Glomerular endothelial cell (primary cell): ENCODE results near the gene VARS2. TPM values are rescaled to one million over a fixed set of nuclear protein-coding genes. Genes with fewer than 3 reads are reported as not detected.
"Not testable (repeated sequence)": the region's sequence is repeated elsewhere in the genome, so short reads cannot be mapped to it uniquely, and the experiment has no call there.

ENCODE experiments used
- DNase-seq: peaks from one replicate; pipeline ENCODE4 v3.0.0-alpha.2; 2011; ENCODE audit warnings: low read depth, low spot score; ENCODE audit errors: extremely low read depth
- total RNA-seq: library from RNA; depleted of rRNA; stranded (reverse); fragments of >200 nt; gene quantifications from 2 replicates; pipeline ENCODE4 v1.2.3, GENCODE V29; 2015

Gene VARS2
- total RNA-seq, 1 donor from 2014 or later, result 22.6 TPM

DNA sequence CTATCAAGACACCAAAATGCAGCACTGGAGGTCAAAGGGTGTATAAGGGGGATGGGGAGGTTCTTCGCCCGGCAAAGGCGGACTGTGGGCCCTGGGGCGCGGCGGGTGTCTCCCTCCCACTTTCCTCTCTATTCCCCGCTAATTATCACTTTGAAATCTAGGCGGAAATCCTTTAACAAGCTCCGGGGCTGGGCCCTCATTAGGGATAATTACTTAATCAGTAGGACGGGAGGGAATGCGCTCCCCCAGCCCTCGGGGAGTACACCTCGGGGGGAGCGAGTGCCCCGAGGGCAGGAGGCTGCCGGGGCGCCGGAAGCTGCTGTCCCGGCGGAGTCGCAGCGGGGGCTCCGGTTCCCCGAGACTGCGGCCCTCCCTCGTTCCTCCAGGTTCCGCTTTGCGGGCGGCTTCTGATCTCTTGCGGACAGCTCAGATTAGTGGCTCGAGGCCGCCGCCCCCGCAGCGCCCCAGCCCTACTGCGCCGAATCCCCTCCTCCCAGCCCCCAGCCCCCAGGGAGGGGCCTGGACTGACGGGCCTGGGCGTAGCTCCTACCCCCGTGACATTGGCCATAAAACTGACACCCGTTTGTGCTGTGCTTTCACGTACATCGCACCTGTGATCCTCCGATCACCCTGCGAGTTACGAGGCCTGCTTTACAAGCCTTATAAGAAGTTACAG, 41.5 kb downstream of the VARS2 start:
- no peak for DNase-seq

DNA sequence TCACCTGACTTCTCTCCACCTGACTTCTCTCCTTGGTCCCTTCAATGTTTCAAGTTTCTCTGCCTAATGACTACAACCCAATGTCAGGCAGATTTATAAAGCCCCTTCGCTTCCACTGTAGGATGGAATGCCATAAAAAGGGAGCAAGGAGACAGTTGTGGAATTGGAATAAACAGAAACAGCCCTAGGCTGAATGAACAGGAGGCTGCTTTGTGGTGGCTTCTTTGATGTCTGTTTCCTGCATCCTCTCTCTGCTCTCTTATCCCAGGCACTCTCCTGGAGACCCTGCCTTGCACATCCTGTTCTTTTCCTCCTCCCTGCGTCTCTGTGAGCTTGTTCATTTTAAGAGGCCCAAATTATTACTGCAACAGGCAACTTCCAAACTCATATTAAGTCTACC, 43.7 kb downstream of the VARS2 start:
- no peak for DNase-seq

DNA sequence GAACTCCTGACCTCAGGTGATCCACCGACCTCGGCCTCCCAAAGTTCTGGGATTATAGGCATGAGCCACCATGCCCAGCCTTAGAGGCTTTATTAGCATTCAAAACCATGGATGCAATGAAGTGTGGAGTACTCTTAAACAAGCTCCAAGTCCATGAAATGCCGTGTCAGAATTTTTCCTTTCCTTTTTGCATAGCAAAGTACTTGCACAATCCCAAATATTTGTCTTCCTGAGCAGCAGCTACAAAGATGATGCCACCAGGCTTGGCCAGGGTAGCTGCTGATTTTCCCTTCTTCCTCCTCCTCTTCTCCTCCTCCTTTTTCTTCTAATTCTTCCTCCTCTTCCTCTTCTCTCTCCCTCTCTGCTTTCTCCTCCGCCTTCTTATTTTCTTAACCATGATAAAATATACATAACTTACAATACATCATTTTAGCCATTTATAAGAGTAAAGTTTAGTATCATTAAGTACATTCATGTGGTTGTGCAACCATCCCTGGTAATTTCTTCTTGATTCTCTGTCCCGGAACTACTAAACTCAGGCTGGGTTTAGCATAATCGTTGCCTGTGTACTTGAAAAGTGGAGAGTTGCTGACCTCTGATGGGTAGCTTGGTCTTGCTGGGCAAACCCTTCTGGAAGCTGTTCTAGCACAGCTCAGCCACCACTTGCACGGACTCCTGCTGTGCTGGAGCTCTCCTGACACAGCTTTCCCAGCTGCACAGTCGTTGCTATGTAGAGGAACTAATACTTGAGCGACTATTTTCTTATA, 47.1 kb downstream of the VARS2 start:
- DNase-seq, result no peak

DNA sequence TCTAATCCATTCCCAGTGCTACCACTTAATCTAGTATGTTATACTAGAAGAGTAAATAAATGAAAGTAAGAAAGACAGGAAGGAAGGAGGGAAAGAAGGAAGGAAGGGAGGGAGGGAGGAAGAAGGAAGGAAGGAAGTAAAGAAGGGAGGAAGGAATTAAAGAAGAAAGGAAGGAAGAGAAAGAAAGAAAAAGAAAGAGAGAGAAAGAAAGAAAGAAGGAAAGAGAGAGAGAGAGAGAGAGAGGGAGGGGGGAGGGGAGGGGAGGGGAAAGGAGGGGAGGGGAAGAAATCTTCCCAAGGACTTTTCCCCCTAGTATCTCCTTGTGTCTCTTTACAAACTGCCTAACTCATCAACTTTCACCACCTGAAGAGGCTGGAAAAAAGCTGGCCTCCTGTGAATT, 48.7 kb downstream of the VARS2 start:
- DNase-seq, result no peak

DNA sequence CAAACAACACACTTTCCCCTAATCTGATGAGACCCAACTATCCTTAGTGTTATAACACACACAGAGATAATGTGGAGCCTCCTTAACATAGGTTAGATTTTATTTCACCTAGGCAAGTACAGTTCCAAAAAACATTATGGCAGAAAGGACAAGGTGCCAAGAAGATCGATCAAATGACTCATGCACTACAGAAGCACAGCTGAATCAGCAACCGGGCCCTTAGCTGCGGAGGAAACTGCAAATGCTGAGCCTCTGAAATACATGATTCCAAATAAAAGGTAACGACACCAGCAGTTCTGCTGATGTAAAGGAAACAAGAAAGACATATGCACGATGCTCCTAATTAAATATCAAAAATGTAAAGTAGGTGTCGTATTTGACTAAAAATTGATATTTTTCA, 49.6 kb downstream of the VARS2 start:
- DNase-seq, result no peak

DNA sequence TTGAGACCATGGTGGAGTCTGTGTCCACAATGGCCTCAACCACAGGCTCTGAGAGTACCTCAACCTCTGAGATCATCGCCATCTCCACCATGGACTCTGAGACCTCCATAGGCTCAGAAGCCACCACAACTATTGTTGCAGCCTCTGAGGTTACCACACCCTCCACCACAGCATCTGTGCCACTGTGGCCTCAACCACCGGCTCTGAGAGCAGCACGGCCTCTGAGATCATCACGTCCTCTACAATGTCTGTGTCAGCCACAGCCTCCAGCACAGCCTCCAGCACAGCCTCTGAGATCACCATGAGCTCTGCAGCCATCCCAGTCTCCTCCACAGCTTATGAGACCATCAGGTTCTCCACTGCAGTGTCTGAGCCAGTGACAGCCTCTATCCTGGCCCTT, 50.0 kb downstream of the VARS2 start:
- DNase-seq, result no peak

DNA sequence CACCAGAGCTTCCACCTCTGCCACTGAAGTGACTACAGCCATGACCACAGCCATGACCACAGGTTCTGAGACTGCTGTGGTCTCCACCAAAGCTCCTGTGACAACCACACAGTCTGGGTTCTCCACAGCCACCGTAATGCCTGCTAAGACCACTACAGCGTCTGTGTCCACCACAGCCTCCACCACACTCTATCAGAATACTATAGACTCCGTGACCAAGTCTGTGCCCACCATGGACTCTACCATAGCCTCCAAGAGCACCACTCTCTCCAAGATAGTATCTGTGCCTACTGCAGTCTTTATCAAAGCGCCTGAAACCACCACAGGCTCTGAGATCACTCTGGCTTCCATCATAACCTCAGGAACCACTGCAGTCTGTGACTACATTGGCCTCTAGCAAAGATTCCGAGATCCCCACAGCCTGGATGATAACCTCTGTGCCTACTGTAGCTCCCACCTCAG, 51.1 kb downstream of the VARS2 start:
- DNase-seq, result no peak

DNA sequence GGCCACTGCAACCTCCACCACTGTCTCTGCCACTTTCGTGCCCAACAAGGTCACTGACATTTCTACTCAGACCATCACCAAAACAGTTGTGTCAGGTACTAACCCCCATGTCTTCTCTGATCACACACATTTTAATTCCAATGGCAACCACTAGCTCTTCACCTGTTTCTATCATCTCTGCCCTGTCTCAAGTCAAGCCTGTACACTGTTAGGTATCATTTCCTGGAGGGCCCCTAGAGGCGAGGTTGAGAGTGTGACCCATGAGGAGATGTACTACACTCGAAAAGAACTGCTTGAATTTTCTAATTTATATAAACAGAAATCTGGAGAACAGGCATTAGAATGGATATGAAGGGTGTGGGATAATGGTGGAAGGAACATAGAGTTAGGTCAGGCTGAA, 52.1 kb downstream of the VARS2 start:
- no peak for DNase-seq

DNA sequence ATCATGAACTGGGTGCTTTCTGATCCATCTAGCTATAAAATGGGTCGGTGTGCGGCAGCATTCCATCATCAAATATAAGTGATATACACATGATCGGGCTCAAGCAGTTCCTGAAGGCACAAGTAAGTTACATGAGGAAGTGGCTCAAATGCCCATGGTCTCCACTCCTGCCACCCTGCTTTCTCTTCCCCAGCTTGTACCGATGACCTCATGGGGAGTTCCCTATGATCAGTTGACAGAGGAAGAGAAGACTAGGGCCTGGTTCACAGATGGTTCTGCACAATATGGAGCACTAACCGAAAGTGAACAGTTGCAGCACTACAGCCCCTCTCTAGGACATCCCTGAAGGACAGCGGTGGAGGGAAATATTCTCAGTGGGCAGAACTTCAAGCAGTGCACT, 55.1 kb downstream of the VARS2 start:
- not testable (repeated sequence) for DNase-seq

DNA sequence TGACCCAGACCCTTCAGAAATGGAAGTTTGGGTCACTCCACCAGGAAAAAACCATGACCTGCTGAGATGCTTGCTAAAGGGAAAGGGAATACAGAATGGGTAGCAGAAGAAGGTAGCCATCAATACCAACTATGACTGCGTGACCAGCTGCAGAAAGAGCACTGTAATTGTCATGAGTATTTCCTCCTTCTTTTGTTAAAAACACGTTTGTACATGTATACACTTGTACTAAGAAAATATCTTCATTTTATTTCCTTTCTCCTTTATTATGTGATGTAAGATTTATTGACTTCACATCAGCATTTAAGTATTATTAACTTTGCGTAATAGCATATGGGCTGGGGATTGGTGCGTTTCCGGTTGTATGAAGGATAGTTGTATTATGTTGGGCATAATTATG, 56.9 kb downstream of the VARS2 start:
- no peak for DNase-seq

DNA sequence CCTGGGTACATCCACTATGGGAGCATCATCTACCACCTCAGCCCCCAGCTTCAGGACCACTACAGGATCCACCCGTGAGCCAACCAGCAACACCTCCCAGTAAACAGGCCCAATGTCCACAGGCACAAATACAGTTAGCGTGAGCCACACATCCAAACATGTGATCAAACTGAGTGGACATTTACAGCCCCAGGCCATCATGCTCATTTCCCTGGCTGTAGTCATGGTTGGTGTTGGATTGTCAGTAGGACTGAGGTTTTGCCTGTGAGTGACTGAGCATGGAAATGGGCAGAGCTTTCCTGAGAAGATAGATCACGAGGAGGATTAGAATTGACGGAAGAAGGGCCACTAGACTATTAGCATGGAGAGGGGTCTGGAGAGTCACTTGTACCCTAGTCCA, 58.8 kb downstream of the VARS2 start:
- no peak for DNase-seq

DNA sequence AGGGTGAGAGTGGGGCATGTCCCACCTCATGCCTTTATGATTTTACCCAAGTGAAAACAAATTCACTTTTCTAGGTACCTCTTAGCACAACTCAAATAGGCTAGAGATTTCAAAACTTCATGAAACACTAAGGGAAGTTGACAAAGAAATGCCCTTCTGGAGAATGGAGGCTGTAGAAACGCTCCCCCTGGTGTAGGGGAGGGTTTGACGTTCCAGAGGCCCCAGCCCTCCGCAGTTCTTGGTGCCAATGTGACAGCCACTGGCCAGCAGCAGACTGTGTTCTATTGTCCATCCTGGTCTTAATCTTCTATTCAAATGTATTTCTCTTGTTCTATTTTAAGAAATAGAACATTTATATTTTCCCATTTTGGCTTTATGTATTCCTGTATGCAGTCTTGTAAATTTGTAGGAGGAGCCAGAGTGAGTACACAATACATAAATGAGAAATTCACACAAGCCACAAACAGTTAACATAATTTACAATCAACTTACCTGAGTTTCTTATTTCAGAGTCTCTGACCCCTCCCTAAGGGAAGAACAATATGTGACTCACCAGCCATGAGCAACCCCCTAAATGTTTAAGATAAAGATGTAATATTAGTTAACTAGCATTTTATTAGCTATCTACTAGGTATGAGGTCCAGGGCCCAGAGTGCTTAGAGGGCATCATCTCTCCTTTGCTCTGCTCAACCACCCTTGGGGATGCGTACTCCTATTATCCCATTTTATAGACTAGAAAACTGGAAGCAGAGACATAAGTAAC, 60.6 kb downstream of the VARS2 start:
- no peak for DNase-seq

Other genes with a start within 250 kb of the VARS2 start
- gene DHX16, start 241.2 kb upstream of the VARS2 start, total RNA-seq, result 28.8 and 28.9 TPM in 2 replicates
- gene PPP1R18, start 227.6 kb upstream of the VARS2 start, total RNA-seq, result 124 and 147 TPM in 2 replicates
- gene NRM, start 223.3 kb upstream of the VARS2 start, total RNA-seq, result 8.8 and 10.8 TPM in 2 replicates
- 8.7 and 18.1 TPM in 2 replicates for gene MDC1, start 197.0 kb upstream of the VARS2 start, total RNA-seq
- gene TUBB, start 193.9 kb upstream of the VARS2 start, total RNA-seq, result 842 and 878 TPM in 2 replicates
- gene FLOT1, start 171.6 kb upstream of the VARS2 start, total RNA-seq, result 105 and 120 TPM in 2 replicates
- 75.3 and 157 TPM in 2 replicates for gene IER3, start 169.7 kb upstream of the VARS2 start, total RNA-seq
- gene DDR1, start 29.7 kb upstream of the VARS2 start, total RNA-seq, result 9.1 and 18.7 TPM in 2 replicates
- gene GTF2H4, start 6.0 kb upstream of the VARS2 start, total RNA-seq, result 22.8 and 24.1 TPM in 2 replicates
- not detected in 2 replicates for gene SFTA2, start 17.9 kb downstream of the VARS2 start, total RNA-seq
- not detected in 2 replicates for gene MUCL3, start 26.7 kb downstream of the VARS2 start, total RNA-seq
- not detected in 2 replicates for gene MUC21, start 69.5 kb downstream of the VARS2 start, total RNA-seq
- gene MUC22, start 96.2 kb downstream of the VARS2 start, total RNA-seq, result not detected in 2 replicates
- gene C6orf15, start 198.3 kb downstream of the VARS2 start, total RNA-seq, result not detected in 2 replicates
- gene PSORS1C1, start 200.6 kb downstream of the VARS2 start, total RNA-seq, result 1.6 and 1.8 TPM in 2 replicates
- not detected in 2 replicates for gene CDSN, start 206.2 kb downstream of the VARS2 start, total RNA-seq
- not detected in 2 replicates for gene PSORS1C2, start 224.8 kb downstream of the VARS2 start, total RNA-seq
- 9.3 and 13.8 TPM in 2 replicates for gene CCHCR1, start 243.6 kb downstream of the VARS2 start, total RNA-seq
- 9.7 and 10.0 TPM in 2 replicates for gene TCF19, start 244.4 kb downstream of the VARS2 start, total RNA-seq